HG02763 (cell line): ENCODE results near the gene NFIB.

ENCODE experiments used
- ATAC-seq: cut with Tn5 transposase; IDR thresholded peaks from one replicate; pipeline ENCODE4 v1.9.1; 2021; ENCODE audit warnings: mild to moderate bottlenecking, moderate library complexity; ENCODE audit not compliant: unreplicated experiment

Gene NFIB

GRCh38 chr9:14131356-14132088 lies 182.4 kb downstream of the NFIB start:
- ATAC-seq = no peak

- ATAC-seq = no peak
Observed at GRCh38 chr9:14127656-14128055, 186.3 kb downstream of the NFIB start.

GRCh38 chr9:14119694-14120514 lies 194.0 kb downstream of the NFIB start:
- no peak for ATAC-seq

- no peak for ATAC-seq
Observed at GRCh38 chr9:14112226-14112625, 201.7 kb downstream of the NFIB start.

- ATAC-seq = no peak
Observed at GRCh38 chr9:14111696-14112095, 202.2 kb downstream of the NFIB start.

- no peak for ATAC-seq
Observed at GRCh38 chr9:14107977-14108376, 206.0 kb downstream of the NFIB start.

- ATAC-seq = no peak
Observed at GRCh38 chr9:14107495-14107894, 206.4 kb downstream of the NFIB start.

- ATAC-seq = no peak
Observed at GRCh38 chr9:14106699-14107098, 207.2 kb downstream of the NFIB start.

GRCh38 chr9:14104496-14104895 lies 209.4 kb downstream of the NFIB start:
- ATAC-seq = no peak

- ATAC-seq = no peak
Observed at GRCh38 chr9:14103115-14103514, 210.8 kb downstream of the NFIB start.

GRCh38 chr9:14099737-14100136 lies 214.2 kb downstream of the NFIB start:
- no peak for ATAC-seq

GRCh38 chr9:14098486-14099180 lies 215.3 kb downstream of the NFIB start:
- ATAC-seq = no peak

GRCh38 chr9:14097666-14098415 lies 216.1 kb downstream of the NFIB start:
- ATAC-seq = no peak

- no peak for ATAC-seq
Observed at GRCh38 chr9:14097215-14097614, 216.7 kb downstream of the NFIB start.

- no peak for ATAC-seq
Observed at GRCh38 chr9:14096258-14096922, 217.6 kb downstream of the NFIB start.

- ATAC-seq = no peak
Observed at GRCh38 chr9:14095277-14095676, 218.7 kb downstream of the NFIB start.

GRCh38 chr9:14094491-14094890 lies 219.4 kb downstream of the NFIB start:
- ATAC-seq = no peak

- ATAC-seq = no peak
Observed at GRCh38 chr9:14092344-14092743, 221.6 kb downstream of the NFIB start.

GRCh38 chr9:14089051-14089803 lies 224.7 kb downstream of the NFIB start:
- ATAC-seq = no peak

GRCh38 chr9:14087576-14087975 lies 226.4 kb downstream of the NFIB start:
- no peak for ATAC-seq
